ENCODE data around the gene COA8.

COA8 gene

GRCh38 chr14:103550451-103551337, 12.1 kb upstream of the COA8 start:
- no peak for FAIRE-seq

GRCh38 chr14:103551338-103551762, 11.4 kb upstream of the COA8 start:
- no peak for FAIRE-seq

GRCh38 chr14:103552011-103552845, 10.5 kb upstream of the COA8 start:
- no peak for FAIRE-seq

GRCh38 chr14:103552846-103553210, 9.9 kb upstream of the COA8 start:
- FAIRE-seq, result no peak

- FAIRE-seq, result no peak
Measured at GRCh38 chr14:103555559-103556337, 7.0 kb upstream of the COA8 start.

GRCh38 chr14:103556946-103557758, 5.6 kb upstream of the COA8 start:
- FAIRE-seq, result no peak

GRCh38 chr14:103558071-103558882, 4.5 kb upstream of the COA8 start:
- no peak for FAIRE-seq

- no peak for FAIRE-seq
Measured at GRCh38 chr14:103559766-103560165, 3.0 kb upstream of the COA8 start.

GRCh38 chr14:103560691-103561090, 2.1 kb upstream of the COA8 start:
- FAIRE-seq, result no peak

- FAIRE-seq, result no peak
Measured at GRCh38 chr14:103561381-103562178, 1.2 kb upstream of the COA8 start.

GRCh38 chr14:103562179-103562428, 656 bp upstream of the COA8 start:
- no peak for FAIRE-seq

GRCh38 chr14:103563226-103563620, 463 bp downstream of the COA8 start:
- FAIRE-seq, result no peak

- FAIRE-seq, result no peak
Measured at GRCh38 chr14:103563844-103564505, 1.2 kb downstream of the COA8 start.

GRCh38 chr14:103568952-103569351, 6.2 kb downstream of the COA8 start:
- no peak for FAIRE-seq

- FAIRE-seq, result no peak
Measured at GRCh38 chr14:103569408-103569807, 6.6 kb downstream of the COA8 start.

GRCh38 chr14:103574104-103574503, 11.3 kb downstream of the COA8 start:
- FAIRE-seq, result no peak

GRCh38 chr14:103574707-103575285, 12.0 kb downstream of the COA8 start:
- no peak for FAIRE-seq

GRCh38 chr14:103576371-103577024, 13.7 kb downstream of the COA8 start:
- FAIRE-seq, result no peak

GRCh38 chr14:103578401-103579075, 15.8 kb downstream of the COA8 start:
- FAIRE-seq, result no peak
